Skeletal muscle tissue (tissue), 4 donors: ENCODE data around the gene ACOX3. TPM values are rescaled to one million over a fixed set of nuclear protein-coding genes. Genes with fewer than 3 reads are reported as not detected.
"Not testable (repeated sequence)": the region's sequence is repeated elsewhere in the genome, so short reads cannot be mapped to it uniquely, and the experiment has no call there.

ENCODE experiments used
- H3K27ac ChIP-seq: one replicate; pipeline ENCODE4 v1.7.0; 2013; ENCODE audit warnings: mild to moderate bottlenecking, low read depth, low read length, inconsistent platforms
- H3K27me3 ChIP-seq, 3 donors: one replicate each; pipeline ENCODE4 v1.7.0; 2013; ENCODE audit warnings: low read length in 3 of 3; ENCODE audit not compliant: control insufficient read depth in 3 of 3, insufficient read depth in 3 of 3
- H3K36me3 ChIP-seq, 3 donors: one replicate each; pipeline ENCODE4 v1.7.0; 2013; ENCODE audit warnings: low read length in 3 of 3; ENCODE audit not compliant: control insufficient read depth in 3 of 3, insufficient read depth in 3 of 3
- H3K4me1 ChIP-seq, 3 donors: one replicate each; pipeline ENCODE4 v1.7.0; 2013; ENCODE audit warnings: low read length in 3 of 3, mild to moderate bottlenecking in 3 of 3; ENCODE audit not compliant: control insufficient read depth in 3 of 3, insufficient read depth in 3 of 3
- H3K4me3 ChIP-seq, 3 donors: one replicate each; pipeline ENCODE4 v1.7.0; 2013; ENCODE audit warnings: low read length in 3 of 3
- H3K9ac ChIP-seq, 3 donors: one replicate each; pipeline ENCODE4 v1.7.0; 2013; ENCODE audit warnings: low read length in 3 of 3, mild to moderate bottlenecking in 3 of 3, moderate library complexity in 2 of 3, low read depth in 1 of 3
- H3K9me3 ChIP-seq, 3 donors: one replicate each; pipeline ENCODE4 v1.7.0; 2013; ENCODE audit warnings: low read length in 3 of 3; ENCODE audit not compliant: control insufficient read depth in 3 of 3
- total RNA-seq: library from RNA; depleted of rRNA; stranded (reverse); fragments of >200 nt; gene quantifications from one replicate; pipeline ENCODE4 v1.2.3, GENCODE V29; 2014
- donor health status: Osteomylitis.

Gene ACOX3
- total RNA-seq, 1 donor from 2014 or later, result 21.9 TPM

DNA sequence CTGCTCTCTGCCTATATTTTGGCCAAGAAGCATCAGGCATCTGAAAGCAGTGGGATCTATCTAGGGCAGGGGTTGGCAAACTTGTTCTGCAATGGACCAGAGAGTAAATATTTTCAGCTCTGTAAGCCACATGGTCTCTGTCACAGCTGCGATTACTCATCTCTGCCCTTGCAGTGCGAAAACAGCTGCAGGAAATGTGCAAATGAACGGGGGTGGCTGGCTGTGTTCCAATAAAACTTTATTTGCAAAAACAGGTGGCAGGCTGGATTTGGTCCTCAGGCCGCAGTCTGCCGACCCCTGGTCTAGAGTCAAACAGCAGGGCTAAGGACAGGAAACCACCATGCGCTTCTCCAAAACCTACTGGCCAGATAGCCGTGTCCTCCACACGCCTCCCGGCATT lies 48.6 kb downstream of the ACOX3 start:
- no peak overlapping the region for H3K4me3 ChIP-seq
- no peak overlapping the region for H3K9ac ChIP-seq
- H3K4me1 ChIP-seq, result peaks cover 23 to 42% (median 41%) of the 10 kb centered on the region in 3 donors
- H3K27ac ChIP-seq, result peak overlapping the region; percentile 69
- H3K27me3 ChIP-seq, result no peaks in the 10 kb centered on the region
- H3K9me3 ChIP-seq, result no peaks in the 10 kb centered on the region
- H3K36me3 ChIP-seq, result peaks cover 35 to 55% (median 52%) of the 10 kb centered on the region in 3 donors

DNA sequence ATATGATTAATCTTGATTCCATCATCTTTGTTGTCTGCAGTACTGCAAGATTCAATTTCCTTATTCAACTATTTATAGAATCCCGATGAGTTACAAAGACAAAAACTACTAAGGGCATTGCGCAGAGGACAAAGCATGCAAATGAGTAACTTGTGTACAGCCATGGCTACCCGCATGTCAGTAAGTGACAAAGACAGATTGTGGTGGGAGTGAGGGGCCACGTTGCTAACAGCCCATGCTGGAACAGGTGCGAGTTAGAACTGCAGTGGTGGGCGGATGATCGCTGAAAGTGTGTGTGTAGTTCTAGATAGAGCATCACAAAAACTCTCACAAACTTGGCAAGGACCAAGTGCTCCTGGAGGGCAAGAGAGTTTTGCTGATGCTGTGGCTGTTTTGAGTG lies 49.5 kb downstream of the ACOX3 start:
- Histone ChIP-seq H3K4me1 (peaks cover 23 to 42% (median 41%) of the 10 kb centered on the region in 3 donors), H3K27ac (peak overlapping the region; percentile 69), H3K36me3 (peaks cover 36 to 57% (median 54%) of the 10 kb centered on the region in 3 donors), H3K27me3 (no peaks in the 10 kb centered on the region), H3K9ac (peak overlapping the region in 1 of 3 donors; percentile 58), H3K4me3 (no peak overlapping the region), H3K9me3 (no peaks in the 10 kb centered on the region)

DNA sequence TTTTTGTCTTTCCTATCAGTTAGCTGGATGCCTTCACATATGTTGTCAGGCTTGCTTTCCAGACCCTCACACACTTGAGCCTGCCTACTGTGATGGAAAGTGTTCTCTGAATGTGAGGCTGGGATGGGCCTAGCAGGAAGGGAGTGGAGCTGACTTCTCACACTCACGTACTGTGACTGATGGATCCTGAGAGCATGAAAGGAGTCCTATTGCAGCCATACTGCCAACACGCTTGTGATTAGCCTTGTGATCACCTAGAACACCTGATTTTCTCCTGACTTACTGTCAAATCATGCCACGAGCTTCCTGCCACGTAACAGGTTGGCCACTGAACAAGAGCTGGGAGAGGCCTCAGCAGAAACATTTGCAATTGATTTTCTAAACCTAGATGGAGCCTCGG lies 49.9 kb downstream of the ACOX3 start:
- no peaks in the 10 kb centered on the region for H3K9me3 ChIP-seq
- no peak overlapping the region for H3K27ac ChIP-seq
- H3K4me3 ChIP-seq, result no peak overlapping the region
- H3K4me1 ChIP-seq, result peaks cover 23 to 42% (median 41%) of the 10 kb centered on the region in 3 donors
- H3K27me3 ChIP-seq, result no peaks in the 10 kb centered on the region
- peaks cover 37 to 53% (median 53%) of the 10 kb centered on the region in 3 donors for H3K36me3 ChIP-seq
- no peak overlapping the region for H3K9ac ChIP-seq

DNA sequence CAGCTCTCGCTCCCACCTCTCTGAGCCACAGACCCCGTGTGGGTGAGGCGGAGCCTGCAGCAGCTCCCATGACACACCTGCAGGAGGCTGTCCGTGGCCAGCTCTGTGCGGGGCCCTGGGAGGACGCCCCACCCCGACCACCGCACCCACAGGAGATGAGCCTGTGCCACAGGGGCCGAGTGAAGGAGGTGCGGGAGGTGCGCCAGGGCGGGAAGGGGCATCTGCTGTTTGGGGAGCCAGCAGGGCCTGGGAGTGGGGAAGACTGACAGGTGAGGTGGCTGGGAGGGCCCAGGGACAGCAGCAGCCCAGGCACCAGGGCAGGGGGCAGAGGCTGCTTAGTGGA lies 52.0 kb downstream of the ACOX3 start:
- no peak overlapping the region for H3K4me3 ChIP-seq
- peaks cover 24 to 41% (median 37%) of the 10 kb centered on the region in 3 donors for H3K4me1 ChIP-seq
- H3K27ac ChIP-seq, result no peak overlapping the region
- peaks cover 43 to 47% (median 47%) of the 10 kb centered on the region in 3 donors for H3K36me3 ChIP-seq
- no peaks in the 10 kb centered on the region for H3K9me3 ChIP-seq
- H3K9ac ChIP-seq, result no peak overlapping the region
- no peaks in the 10 kb centered on the region for H3K27me3 ChIP-seq

DNA sequence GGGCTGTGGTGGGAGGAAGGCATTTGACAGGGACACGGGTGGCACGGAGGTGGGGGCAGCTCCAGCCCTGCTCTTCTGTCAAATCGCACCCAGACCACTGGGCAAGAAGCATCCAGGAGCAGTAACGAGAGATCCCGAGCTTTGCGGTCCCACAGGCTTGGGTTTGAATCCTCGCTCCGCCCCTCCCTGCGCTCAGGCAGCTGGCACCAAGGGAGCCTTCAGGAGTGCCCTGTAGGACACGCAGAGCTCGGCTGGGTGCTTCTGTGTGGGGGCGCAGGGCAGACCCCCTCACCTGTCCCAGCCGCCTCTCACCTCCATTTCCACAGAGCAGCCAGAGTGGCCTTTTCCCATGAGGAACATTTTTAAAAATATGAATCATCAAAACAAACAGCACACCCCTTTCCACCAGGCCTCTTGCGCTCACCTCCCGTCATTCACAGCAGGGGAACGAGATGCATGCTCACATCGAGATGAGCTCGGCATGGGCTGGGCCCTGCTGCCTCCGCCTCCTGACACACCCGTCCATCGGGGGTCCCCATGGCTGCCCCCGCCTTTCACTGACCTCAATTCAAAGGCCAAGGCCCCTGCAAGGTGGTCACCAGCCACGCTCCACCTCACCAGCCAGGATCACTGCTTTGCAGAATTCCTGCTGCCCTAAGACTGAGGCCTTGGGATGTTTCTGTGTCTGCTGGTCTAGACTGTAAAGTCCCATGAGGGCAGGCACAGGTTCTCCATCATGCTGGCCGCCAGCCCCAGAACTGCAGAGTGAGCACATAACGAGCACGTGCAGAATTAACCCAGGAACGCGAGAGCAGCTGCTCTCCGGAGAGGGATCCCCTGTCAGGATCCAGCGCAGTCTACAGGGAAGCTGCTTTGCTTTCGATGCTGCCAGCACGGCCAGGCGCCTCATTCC lies 52.7 kb downstream of the ACOX3 start:
- Histone ChIP-seq H3K9me3 (no peaks in the 10 kb centered on the region), H3K4me1 (peaks cover 23 to 40% (median 32%) of the 10 kb centered on the region in 3 donors)

DNA sequence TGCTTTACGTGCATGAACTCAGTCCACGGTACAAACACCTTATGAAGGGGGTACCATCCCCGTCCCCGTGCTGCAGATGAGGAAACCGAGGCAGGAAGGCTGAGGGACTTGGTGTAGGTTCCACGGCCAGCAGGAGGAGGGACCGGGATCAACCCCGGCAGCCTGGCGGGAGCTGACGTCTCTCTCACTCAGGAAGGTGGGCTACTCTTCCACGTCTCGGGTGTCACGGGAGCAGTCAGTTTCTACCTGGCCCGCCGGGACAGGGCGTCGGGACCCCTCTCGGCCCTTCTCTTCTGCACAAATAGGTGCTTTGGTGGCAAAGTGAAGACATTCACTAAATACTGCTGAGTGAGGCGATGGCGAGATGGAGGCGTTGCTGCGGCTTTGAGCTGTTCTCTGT lies 53.3 kb downstream of the ACOX3 start:
- Histone ChIP-seq H3K27ac (no peak overlapping the region), H3K4me3 (no peak overlapping the region), H3K4me1 (peaks cover 22 to 34% (median 27%) of the 10 kb centered on the region in 3 donors), H3K36me3 (peaks cover 41 to 47% (median 45%) of the 10 kb centered on the region in 3 donors), H3K27me3 (no peaks in the 10 kb centered on the region), H3K9ac (no peak overlapping the region), H3K9me3 (no peaks in the 10 kb centered on the region)

More for the DNA sequence above, 52.7 kb downstream of the ACOX3 start:
- H3K27ac ChIP-seq, result no peak overlapping the region
- H3K27me3 ChIP-seq, result no peaks in the 10 kb centered on the region
- H3K4me3 ChIP-seq, result no peak overlapping the region
- H3K36me3 ChIP-seq, result peaks cover 43 to 47% (median 46%) of the 10 kb centered on the region in 3 donors
- no peak overlapping the region for H3K9ac ChIP-seq

DNA sequence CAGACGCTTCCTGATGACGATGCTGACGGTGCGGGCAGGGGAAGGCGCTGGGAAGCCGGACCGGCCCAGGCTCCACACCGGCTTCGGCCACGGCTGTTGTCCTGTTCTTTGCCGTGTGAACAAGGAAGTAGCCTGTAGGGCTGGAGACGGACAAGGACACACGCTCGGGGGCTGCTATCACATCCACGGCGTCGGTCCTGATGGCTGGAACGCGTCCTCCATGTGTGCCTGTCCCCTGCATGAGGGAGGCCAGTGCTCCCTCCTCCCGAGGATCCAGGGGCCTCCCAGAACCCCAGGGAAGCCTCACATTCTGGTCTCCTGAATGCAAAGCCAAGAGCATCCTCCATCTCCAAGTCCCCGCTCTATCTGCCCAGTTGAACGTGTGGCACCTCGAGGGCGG lies 53.8 kb downstream of the ACOX3 start:
- peaks cover 17 to 33% (median 26%) of the 10 kb centered on the region in 3 donors for H3K4me1 ChIP-seq

DNA sequence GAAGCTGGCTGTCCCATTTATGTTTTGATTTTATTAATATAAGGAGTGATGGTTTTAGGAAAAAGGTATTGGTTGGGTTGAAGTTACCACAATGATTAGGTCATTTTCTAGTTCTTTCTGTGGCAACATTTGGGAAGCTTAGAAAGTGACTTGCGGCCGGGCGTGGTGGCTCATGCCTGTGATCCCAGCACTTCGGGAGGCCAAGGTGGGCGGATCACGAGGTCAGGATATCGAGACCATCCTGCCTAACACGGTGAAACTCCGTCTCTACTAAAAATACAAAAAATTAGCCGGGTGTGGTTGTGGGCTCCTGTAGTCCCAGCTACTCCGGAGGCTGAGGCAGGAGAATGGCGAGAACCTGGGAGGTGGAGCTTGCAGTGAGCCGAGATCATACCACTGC lies 54.4 kb downstream of the ACOX3 start:
- H3K9me3 ChIP-seq, H3K27ac ChIP-seq, H3K27me3 ChIP-seq, H3K9ac ChIP-seq, H3K4me3 ChIP-seq: not testable (repeated sequence)
- Histone ChIP-seq H3K36me3 (peaks cover 38 to 47% (median 41%) of the 10 kb centered on the region in 3 donors), H3K4me1 (peaks cover 17 to 33% (median 26%) of the 10 kb centered on the region in 3 donors)

More for the DNA sequence above, 53.8 kb downstream of the ACOX3 start:
- Histone ChIP-seq H3K9ac (no peak overlapping the region), H3K9me3 (no peaks in the 10 kb centered on the region), H3K36me3 (peaks cover 38 to 47% (median 41%) of the 10 kb centered on the region in 3 donors), H3K27ac (no peak overlapping the region), H3K4me3 (no peak overlapping the region), H3K27me3 (no peaks in the 10 kb centered on the region)

DNA sequence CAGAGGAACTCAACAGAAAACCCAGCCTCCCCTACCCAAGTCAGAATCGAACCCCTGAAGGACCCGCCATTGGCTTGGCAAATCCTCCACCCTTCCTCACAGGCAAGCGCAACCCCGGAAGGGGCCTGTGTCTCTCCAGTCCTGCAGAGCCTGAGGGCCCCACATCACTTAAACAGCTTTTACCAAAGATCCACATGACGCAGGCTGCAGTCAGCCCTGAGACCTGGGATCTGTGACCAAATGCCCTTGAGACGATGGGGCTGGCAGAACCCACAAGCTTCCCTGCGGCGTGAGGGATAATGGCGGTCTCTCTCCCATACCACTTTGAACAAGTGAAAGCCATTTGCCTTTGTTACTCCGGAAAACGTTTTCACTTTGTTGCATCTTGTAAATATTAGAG lies 54.9 kb downstream of the ACOX3 start:
- peaks cover 38 to 46% (median 42%) of the 10 kb centered on the region in 3 donors for H3K36me3 ChIP-seq

DNA sequence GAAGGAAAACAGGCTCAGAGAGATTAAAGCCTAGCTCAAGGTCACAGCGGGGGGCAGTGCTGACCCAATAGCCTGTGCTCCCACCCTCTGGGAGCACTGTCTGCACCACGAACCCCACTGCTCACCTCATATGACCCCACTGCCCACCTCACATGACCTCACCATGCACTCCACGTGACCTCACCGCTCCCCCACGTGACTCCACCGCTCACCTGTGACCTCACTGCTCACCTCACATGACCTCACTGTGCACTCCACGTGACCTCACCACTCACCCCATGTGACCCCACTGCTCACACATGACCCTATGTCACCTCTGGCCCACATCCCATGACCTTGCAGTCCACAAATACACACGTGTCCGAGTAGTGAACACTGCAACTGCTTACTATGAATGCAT lies 55.4 kb downstream of the ACOX3 start:
- Histone ChIP-seq H3K9ac (no peak overlapping the region), H3K9me3 (no peaks in the 10 kb centered on the region), H3K36me3 (peaks cover 35 to 41% (median 36%) of the 10 kb centered on the region in 3 donors), H3K27ac (no peak overlapping the region), H3K4me1 (peaks cover 23 to 35% (median 28%) of the 10 kb centered on the region in 3 donors), H3K4me3 (no peak overlapping the region), H3K27me3 (no peaks in the 10 kb centered on the region)

More for the DNA sequence above, 54.9 kb downstream of the ACOX3 start:
- Histone ChIP-seq H3K9ac (no peak overlapping the region), H3K9me3 (no peaks in the 10 kb centered on the region), H3K4me1 (peaks cover 19 to 35% (median 28%) of the 10 kb centered on the region in 3 donors), H3K27me3 (no peaks in the 10 kb centered on the region), H3K27ac (no peak overlapping the region), H3K4me3 (no peak overlapping the region)
